Measurements from ENCODE around the gene SDC4. TPM values are rescaled to one million over a fixed set of nuclear protein-coding genes. Genes with fewer than 3 reads are reported as not detected.

Gene SDC4
- total and polyA plus RNA-seq, 9 of the 15 experiments (the other 6 are each of a cell fraction or from before 2014, with no cell fraction given): 2.1 to 10.7 (median 6.3) TPM

DNA sequence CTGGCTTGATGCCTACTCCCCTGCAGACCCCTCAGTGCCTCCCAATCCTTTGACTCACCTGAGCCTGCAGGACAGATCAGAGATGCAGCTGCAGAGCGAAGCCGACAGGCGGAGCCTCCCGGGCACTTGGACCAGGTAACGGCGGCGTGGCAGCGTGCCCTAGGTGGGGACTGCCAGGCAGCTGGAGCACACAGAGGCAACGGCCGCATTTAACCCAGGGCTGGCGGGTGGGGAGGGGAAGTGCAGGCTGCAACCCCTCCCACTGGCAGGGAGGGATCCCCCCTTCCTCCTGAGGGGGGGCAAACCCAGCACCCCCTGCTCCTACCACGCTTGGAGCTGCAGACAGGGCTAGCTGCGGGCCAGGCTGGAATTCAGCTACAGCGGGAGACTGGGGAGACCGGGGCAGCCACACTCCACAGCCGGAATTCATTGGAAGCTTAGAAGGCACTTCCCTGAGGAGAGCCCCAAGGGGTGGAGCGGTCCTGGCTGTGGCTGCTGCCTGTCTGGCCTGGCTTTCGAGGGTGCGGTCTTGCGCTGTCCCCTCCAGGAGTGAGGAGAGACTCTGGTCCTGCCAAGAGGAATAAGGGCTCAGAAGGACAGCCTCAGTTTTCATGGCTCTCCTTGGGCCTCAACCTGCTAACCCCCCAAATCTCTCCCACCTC, 40.0 kb downstream of the SDC4 start, which contains the start of gene MATN4 (continued):
- TF ChIP-seq, protein P1, sequence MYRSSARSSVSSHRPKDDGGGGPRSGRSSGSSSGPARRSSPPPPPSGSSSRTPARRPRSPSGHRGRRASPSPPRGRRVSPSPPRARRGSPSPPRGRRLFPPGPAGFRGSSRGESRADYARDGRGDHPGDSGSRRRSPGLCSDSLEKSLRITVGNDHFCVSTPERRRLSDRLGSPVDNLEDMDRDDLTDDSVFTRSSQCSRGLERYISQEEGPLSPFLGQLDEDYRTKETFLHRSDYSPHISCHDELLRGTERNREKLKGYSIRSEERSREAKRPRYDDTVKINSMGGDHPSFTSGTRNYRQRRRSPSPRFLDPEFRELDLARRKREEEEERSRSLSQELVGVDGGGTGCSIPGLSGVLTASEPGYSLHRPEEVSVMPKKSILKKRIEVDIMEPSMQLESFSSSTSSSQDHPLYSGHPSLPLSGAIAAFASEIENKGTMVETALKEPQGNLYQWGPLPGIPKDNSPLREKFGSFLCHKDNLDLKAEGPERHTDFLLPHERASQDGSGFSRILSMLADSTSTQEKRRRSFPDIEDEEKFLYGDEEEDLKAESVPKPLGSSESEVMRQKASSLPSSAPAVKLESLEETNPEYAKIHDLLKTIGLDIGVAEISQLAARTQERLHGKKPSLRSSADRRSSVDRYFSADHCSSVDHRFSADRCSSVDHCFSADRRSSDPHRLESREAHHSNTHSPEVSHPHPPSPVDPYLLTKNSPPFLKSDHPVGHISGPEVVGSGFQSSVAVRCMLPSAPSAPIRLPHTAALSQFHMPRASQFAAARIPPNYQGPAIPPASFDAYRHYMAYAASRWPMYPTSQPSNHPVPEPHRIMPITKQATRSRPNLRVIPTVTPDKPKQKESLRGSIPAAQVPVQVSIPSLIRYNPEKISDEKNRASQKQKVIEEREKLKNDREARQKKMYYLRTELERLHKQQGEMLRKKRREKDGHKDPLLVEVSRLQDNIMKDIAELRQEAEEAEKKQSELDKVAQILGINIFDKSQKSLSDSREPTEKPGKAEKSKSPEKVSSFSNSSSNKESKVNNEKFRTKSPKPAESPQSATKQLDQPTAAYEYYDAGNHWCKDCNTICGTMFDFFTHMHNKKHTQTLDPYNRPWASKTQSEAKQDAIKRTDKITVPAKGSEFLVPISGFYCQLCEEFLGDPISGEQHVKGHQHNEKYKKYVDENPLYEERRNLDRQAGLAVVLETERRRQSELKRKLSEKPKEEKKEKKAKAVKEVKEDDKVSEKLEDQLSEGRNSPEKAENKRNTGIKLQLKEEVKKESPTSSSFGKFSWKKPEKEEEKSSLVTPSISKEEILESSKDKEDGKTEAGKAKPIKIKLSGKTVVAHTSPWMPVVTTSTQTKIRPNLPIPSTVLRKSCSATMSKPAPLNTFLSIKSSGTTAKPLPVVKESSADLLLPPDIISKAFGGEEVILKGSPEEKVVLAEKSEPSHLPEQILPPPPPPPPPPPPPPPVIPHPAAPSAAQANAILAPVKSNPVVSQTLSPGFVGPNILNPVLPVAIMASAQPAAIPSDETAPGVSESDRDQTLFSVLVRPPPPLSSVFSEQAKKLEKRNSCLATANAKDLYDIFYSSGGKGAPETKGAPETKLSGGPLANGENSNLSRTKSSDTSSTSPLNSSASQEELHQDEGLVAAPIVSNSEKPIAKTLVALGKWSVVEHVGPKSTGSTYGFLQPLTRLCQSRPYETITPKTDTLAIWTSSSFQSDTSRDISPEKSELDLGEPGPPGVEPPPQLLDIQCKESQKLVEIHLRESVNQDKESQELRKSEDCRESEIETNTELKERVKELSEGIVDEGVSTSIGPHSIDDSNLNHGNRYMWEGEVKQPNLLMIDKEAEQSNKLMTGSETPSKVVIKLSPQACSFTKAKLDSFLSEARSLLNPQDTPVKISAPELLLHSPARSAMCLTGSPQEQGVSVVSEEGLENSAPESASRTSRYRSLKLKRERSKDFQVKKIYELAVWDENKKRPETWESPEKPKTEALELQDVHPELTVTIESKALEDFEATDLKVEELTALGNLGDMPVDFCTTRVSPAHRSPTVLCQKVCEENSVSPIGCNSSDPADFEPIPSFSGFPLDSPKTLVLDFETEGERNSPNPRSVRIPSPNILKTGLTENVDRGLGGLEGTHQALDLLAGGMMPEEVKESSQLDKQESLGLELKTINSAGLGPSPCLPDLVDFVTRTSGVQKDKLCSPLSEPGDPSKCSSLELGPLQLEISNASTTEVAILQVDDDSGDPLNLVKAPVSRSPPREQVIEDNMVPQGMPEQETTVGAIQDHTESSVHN (IDR thresholded peaks at IDR 0.05; ENCODE audit: borderline replicate concordance in 1 of 2, low read depth in 1 of 2): no peak
- TF ChIP-seq TBP (optimal IDR thresholded peaks at IDR 0.05; ENCODE audit: low read depth, low read length) (no peak), TCF7 (IDR thresholded peaks at IDR 0.05; ENCODE audit: borderline replicate concordance) (no peak)
- TF ChIP-seq, protein P2, sequence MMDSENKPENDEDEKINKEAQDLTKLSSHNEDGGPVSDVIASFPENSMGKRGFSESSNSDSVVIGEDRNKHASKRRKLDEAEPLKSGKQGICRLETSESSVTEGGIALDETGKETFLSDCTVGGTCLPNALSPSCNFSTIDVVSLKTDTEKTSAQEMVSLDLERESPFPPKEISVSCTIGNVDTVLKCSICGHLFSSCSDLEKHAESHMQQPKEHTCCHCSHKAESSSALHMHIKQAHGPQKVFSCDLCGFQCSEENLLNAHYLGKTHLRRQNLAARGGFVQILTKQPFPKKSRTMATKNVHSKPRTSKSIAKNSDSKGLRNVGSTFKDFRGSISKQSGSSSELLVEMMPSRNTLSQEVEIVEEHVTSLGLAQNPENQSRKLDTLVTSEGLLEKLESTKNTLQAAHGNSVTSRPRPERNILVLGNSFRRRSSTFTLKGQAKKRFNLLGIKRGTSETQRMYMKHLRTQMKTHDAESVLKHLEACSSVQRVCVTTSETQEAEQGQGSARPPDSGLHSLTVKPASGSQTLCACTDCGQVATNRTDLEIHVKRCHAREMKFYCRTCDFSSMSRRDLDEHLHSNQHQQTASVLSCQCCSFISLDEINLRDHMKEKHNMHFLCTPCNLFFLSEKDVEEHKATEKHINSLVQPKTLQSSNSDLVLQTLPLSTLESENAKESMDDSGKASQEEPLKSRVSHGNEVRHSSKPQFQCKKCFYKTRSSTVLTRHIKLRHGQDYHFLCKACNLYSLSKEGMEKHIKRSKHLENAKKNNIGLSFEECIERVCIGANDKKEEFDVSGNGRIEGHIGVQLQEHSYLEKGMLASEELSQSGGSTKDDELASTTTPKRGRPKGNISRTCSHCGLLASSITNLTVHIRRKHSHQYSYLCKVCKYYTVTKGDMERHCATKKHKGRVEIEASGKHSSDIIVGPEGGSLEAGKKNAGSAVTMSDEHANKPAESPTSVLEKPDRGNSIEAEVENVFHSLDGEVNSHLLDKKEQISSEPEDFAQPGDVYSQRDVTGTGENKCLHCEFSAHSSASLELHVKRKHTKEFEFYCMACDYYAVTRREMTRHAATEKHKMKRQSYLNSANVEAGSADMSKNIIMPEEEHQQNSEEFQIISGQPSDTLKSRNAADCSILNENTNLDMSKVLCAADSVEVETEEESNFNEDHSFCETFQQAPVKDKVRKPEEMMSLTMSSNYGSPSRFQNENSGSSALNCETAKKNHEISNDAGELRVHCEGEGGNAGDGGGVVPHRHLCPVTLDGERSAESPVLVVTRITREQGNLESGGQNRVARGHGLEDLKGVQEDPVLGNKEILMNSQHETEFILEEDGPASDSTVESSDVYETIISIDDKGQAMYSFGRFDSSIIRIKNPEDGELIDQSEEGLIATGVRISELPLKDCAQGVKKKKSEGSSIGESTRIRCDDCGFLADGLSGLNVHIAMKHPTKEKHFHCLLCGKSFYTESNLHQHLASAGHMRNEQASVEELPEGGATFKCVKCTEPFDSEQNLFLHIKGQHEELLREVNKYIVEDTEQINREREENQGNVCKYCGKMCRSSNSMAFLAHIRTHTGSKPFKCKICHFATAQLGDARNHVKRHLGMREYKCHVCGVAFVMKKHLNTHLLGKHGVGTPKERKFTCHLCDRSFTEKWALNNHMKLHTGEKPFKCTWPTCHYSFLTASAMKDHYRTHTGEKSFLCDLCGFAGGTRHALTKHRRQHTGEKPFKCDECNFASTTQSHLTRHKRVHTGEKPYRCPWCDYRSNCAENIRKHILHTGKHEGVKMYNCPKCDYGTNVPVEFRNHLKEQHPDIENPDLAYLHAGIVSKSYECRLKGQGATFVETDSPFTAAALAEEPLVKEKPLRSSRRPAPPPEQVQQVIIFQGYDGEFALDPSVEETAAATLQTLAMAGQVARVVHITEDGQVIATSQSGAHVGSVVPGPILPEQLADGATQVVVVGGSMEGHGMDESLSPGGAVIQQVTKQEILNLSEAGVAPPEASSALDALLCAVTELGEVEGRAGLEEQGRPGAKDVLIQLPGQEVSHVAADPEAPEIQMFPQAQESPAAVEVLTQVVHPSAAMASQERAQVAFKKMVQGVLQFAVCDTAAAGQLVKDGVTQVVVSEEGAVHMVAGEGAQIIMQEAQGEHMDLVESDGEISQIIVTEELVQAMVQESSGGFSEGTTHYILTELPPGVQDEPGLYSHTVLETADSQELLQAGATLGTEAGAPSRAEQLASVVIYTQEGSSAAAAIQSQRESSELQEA (IDR thresholded peaks at IDR 0.05; ENCODE audit: low read depth): no peak

Data from K562 (cell line).